Measurements from ENCODE around the gene RAB11A. TPM values are rescaled to one million over a fixed set of nuclear protein-coding genes. Genes with fewer than 3 reads are reported as not detected.

RAB11A gene
- total and polyA plus RNA-seq, 9 of the 15 experiments (the other 6 are each of a cell fraction or from before 2014, with no cell fraction given), result 129 to 369 (median 245) TPM

DNA sequence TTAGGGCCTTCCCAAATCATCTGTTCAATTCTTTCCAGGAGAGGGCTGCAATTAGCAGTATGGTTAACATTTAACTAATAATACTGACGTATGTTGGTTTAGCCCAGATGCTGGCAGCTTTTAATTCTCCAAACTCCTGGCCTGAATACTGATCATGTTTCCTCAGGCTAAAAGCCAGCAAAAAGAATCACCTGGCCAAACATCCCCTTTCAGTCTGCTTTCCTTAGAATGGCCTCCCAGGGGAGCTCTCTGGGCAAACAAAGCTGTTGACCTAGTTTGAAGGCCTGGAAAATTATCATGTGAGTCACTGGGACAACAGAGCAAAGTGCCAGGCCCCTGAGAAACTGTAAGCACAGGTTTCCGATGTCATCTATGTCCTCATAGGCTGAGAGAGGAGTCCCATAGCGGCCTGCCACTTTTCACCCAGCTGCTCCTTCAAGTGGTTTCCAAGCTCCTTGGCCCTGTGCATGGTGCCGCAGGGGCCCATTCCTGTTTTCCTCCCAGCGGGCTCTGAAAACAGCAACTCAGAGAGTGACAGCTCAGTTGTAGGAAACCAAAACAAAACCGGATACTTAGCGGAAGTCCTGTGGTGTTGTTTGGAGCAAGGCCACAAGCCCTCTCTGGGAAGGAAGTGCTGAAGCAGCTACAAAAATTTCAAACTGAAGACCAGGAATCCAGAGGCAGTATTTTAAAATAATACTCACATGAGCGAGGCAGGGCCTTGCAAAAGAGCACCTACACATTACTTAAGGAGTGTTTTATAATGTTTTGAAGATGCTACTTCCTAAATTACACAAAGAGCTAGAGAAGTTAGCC is 36.5 kb upstream of the RAB11A start (continued):
- TF ChIP-seq CEBPZ (IDR thresholded peaks at IDR 0.05; ENCODE audit: borderline replicate concordance, low read depth, low read length), result no peak
- TF ChIP-seq MEIS2 (IDR thresholded peaks at IDR 0.05; ENCODE audit: partially characterized antibody), result peak; percentile 29
- TF ChIP-seq, protein P1, sequence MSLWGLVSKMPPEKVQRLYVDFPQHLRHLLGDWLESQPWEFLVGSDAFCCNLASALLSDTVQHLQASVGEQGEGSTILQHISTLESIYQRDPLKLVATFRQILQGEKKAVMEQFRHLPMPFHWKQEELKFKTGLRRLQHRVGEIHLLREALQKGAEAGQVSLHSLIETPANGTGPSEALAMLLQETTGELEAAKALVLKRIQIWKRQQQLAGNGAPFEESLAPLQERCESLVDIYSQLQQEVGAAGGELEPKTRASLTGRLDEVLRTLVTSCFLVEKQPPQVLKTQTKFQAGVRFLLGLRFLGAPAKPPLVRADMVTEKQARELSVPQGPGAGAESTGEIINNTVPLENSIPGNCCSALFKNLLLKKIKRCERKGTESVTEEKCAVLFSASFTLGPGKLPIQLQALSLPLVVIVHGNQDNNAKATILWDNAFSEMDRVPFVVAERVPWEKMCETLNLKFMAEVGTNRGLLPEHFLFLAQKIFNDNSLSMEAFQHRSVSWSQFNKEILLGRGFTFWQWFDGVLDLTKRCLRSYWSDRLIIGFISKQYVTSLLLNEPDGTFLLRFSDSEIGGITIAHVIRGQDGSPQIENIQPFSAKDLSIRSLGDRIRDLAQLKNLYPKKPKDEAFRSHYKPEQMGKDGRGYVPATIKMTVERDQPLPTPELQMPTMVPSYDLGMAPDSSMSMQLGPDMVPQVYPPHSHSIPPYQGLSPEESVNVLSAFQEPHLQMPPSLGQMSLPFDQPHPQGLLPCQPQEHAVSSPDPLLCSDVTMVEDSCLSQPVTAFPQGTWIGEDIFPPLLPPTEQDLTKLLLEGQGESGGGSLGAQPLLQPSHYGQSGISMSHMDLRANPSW (CRISPR knock-in tag; IDR thresholded peaks at IDR 0.05), result no peak
- no peak for TF ChIP-seq HMG20B (CRISPR knock-in tag; IDR thresholded peaks at IDR 0.05)
- no peak for TF ChIP-seq PRMT5 (CRISPR knock-in tag; IDR thresholded peaks at IDR 0.05)
- TF ChIP-seq SRF (CRISPR knock-in tag; IDR thresholded peaks at IDR 0.05), result no peak
- no peak for TF ChIP-seq ZNF41 (CRISPR knock-in tag; conservative IDR thresholded peaks at IDR 0.05)
- TF ChIP-seq POLR2AphosphoS2 (IDR thresholded peaks at IDR 0.05; ENCODE audit: low read length), result no peak
- no peak for TF ChIP-seq FIP1L1 (IDR thresholded peaks at IDR 0.05; ENCODE audit: low read depth, low read length, poor library complexity, severe bottlenecking)
- peak; percentile 48; the same call in 1 of the 2 replicates for TF ChIP-seq RBFOX2 (IDR thresholded peaks at IDR 0.05; ENCODE audit: low read depth, low read length)
- no peak for TF ChIP-seq ID3 (CRISPR knock-in tag; IDR thresholded peaks at IDR 0.05)
- TF ChIP-seq ID3 (tag; IDR thresholded peaks at IDR 0.05), result peak; percentile 73
- TF ChIP-seq ZEB2 (IDR thresholded peaks at IDR 0.05), result no peak
- peak; percentile 50; the same call in 1 of the 2 replicates for TF ChIP-seq ARID1B (IDR thresholded peaks at IDR 0.05)
- TF ChIP-seq NR3C1 (CRISPR knock-in tag; IDR thresholded peaks at IDR 0.05), result no peak
- no peak for TF ChIP-seq IRF2 (CRISPR knock-in tag; IDR thresholded peaks at IDR 0.05)
- no peak for TF ChIP-seq RBM14 (IDR thresholded peaks at IDR 0.05; ENCODE audit: borderline replicate concordance, insufficient read depth, low read depth, low read length)
- no peak for TF ChIP-seq ZNF431 (CRISPR knock-in tag; IDR thresholded peaks at IDR 0.05)
- no peak for TF ChIP-seq BCOR (IDR thresholded peaks at IDR 0.05)
- no peak for TF ChIP-seq RBM17 (IDR thresholded peaks at IDR 0.05; ENCODE audit: borderline replicate concordance, low read depth, low read length)
- TF ChIP-seq POLR2B (IDR thresholded peaks at IDR 0.05; ENCODE audit: low read depth, partially characterized antibody), result peak; percentile 39

Measured in K562 (cell line).